WTC11 (cell line): ENCODE results near the gene ZDHHC14. TPM values are rescaled to one million over a fixed set of nuclear protein-coding genes. Genes with fewer than 3 reads are reported as not detected.
A peak's percentile ranks its signal among the peaks of the same experiment; 100 is the strongest.

Experiments used
- ATAC-seq: fragments of 200-7000 bp; cut with Tn5 transposase; 2 replicates; pipeline ENCODE4 v1.10.0; 2021; ENCODE audit warnings: mild to moderate bottlenecking, moderate library complexity
- CTCF ChIA-PET: fragments of 300-600 bp; sonication (Branson Sonifier 250); formaldehyde crosslinking; loops from one replicate; lab custom pipeline; 2021; ENCODE audit warnings: antibody characterized with exemption; lab: Charles Lee
- POLR2A ChIA-PET: fragments of 350-600 bp; sonication (Branson Sonifier 250); formaldehyde crosslinking; loops from one replicate; lab custom pipeline; 2021; ENCODE audit warnings: antibody characterized with exemption; lab: Charles Lee
- DNase-seq: peaks from one replicate; pipeline ENCODE4 v3.0.0; 2021; ENCODE audit warnings: low spot score
- H3K27ac Mint-ChIP-seq: 2 replicates; pipeline ENCODE4 v1.8.0; 2021; ENCODE audit warnings: mixed read lengths
- H3K27me3 Mint-ChIP-seq: 2 replicates; pipeline ENCODE4 v1.8.0; 2021; ENCODE audit warnings: low read depth, mild to moderate bottlenecking, moderate library complexity, mixed read lengths
- H3K36me3 Mint-ChIP-seq: 2 replicates; pipeline ENCODE4 v1.8.0; 2021; ENCODE audit warnings: mixed read lengths
- H3K4me1 Mint-ChIP-seq: 2 replicates; pipeline ENCODE4 v1.8.0; 2022; ENCODE audit warnings: mixed read lengths
- H3K4me3 Mint-ChIP-seq: 2 replicates; pipeline ENCODE4 v1.8.0; 2021; ENCODE audit warnings: mild to moderate bottlenecking, moderate library complexity, mixed read lengths
- H3K9me3 Mint-ChIP-seq: 2 replicates; pipeline ENCODE4 v1.8.0; 2021; ENCODE audit warnings: mixed read lengths
- GABPB1 ChIP-seq: sonication (generic); formaldehyde crosslinking; IDR thresholded peaks from 2 replicates; pipeline ENCODE4 v1.8.1; 2023; ENCODE audit warnings: mild to moderate bottlenecking, missing genetic modification reagents
- MAX ChIP-seq: sonication (generic); formaldehyde crosslinking; IDR thresholded peaks from 2 replicates; pipeline ENCODE4 v1.8.0; 2022; ENCODE audit warnings: mild to moderate bottlenecking, missing genetic modification reagents
- PRDM15 ChIP-seq: sonication (generic); formaldehyde crosslinking; IDR thresholded peaks from 2 replicates; pipeline ENCODE4 v1.8.0; 2022; ENCODE audit warnings: missing genetic modification reagents
- ZNF121 ChIP-seq: sonication (generic); formaldehyde crosslinking; IDR thresholded peaks from 2 replicates; pipeline ENCODE4 v1.8.0; 2023; ENCODE audit warnings: missing genetic modification reagents
- ZNF532 ChIP-seq: fragments of 250-450 bp; sonication (Bioruptor Pico); IDR thresholded peaks from 2 replicates; pipeline ENCODE4 v1.9.0; 2021; ENCODE audit warnings: mild to moderate bottlenecking, borderline replicate concordance
- total RNA-seq: library from RNA; stranded (reverse); gene quantifications from 3 replicates; pipeline ENCODE4 v1.2.3, GENCODE V29; 2021
- TF ChIP-seq, protein P1 (sequence below): sonication (generic); formaldehyde crosslinking; conservative IDR thresholded peaks from 2 replicates; pipeline ENCODE4 v1.8.1; 2023; ENCODE audit warnings: mild to moderate bottlenecking, low read depth, missing genetic modification reagents, moderate library complexity

The ZDHHC14 gene
- total RNA-seq, 1 experiment from 2014 or later, result 6.6 TPM

GRCh38 chr6:157534134-157534871 lies 153.3 kb downstream of the ZDHHC14 start:
- DNase-seq, result no peak
- H3K27me3 Mint-ChIP-seq, result no peaks in the 10 kb centered on the region
- H3K27ac Mint-ChIP-seq, result no peak overlapping the region
- ChIA-PET CTCF (interaction anchor here (1.0 to 1.7 kb wide), 5 partner anchors 12 to 222 kb away, joined by 3 to 7 read pairs (median 5); no protein-coding TSS in a partner anchor), POLR2A (no interaction called here)
- no peaks in the 10 kb centered on the region for H3K9me3 Mint-ChIP-seq
- no peak for TF ChIP-seq GABPB1
- TF ChIP-seq ZNF532 (CRISPR knock-in tag), result no peak
- TF ChIP-seq ZNF121 (CRISPR knock-in tag), result peak; percentile 93
- TF ChIP-seq, all 79 proteins: peak for 1
- Mint-ChIP-seq H3K4me3 (no peak overlapping the region), H3K4me1 (peaks cover 69% of the 10 kb centered on the region), H3K36me3 (no peaks in the 10 kb centered on the region)
- ATAC-seq, result no peak

- ChIA-PET POLR2A (no interaction called here), CTCF (interaction anchor here (1.2 to 1.7 kb wide), 2 partner anchors 11 to 17 kb away, joined by 4 to 5 read pairs; no protein-coding TSS in a partner anchor)
- no peak for DNase-seq
Measured at GRCh38 chr6:157534977-157535339, 154.0 kb downstream of the ZDHHC14 start.

GRCh38 chr6:157535340-157536222 lies 154.6 kb downstream of the ZDHHC14 start:
- ChIA-PET POLR2A (no interaction called here), CTCF (interaction anchor here (1.2 to 1.7 kb wide), 2 partner anchors 11 to 17 kb away, joined by 4 to 5 read pairs; no protein-coding TSS in a partner anchor)
- ATAC-seq, result no peak
- TF ChIP-seq PRDM15 (CRISPR knock-in tag) (no peak), GABPB1 (0 out of 2 replicates have a peak, but pooled peaks have one; percentile 11)
- Mint-ChIP-seq H3K27ac (peak overlapping the region; percentile 35), H3K9me3 (no peaks in the 10 kb centered on the region), H3K36me3 (no peaks in the 10 kb centered on the region), H3K27me3 (no peaks in the 10 kb centered on the region), H3K4me1 (peaks cover 69% of the 10 kb centered on the region), H3K4me3 (no peak overlapping the region)
- no peak for DNase-seq

More at GRCh38 chr6:157534977-157535339, 154.0 kb downstream of the ZDHHC14 start:
- no peak for ATAC-seq
- Mint-ChIP-seq H3K4me1 (peaks cover 72% of the 10 kb centered on the region), H3K36me3 (no peaks in the 10 kb centered on the region), H3K4me3 (no peak overlapping the region), H3K27me3 (no peaks in the 10 kb centered on the region), H3K9me3 (no peaks in the 10 kb centered on the region), H3K27ac (peak overlapping the region; percentile 35)
- TF ChIP-seq, protein P1, sequence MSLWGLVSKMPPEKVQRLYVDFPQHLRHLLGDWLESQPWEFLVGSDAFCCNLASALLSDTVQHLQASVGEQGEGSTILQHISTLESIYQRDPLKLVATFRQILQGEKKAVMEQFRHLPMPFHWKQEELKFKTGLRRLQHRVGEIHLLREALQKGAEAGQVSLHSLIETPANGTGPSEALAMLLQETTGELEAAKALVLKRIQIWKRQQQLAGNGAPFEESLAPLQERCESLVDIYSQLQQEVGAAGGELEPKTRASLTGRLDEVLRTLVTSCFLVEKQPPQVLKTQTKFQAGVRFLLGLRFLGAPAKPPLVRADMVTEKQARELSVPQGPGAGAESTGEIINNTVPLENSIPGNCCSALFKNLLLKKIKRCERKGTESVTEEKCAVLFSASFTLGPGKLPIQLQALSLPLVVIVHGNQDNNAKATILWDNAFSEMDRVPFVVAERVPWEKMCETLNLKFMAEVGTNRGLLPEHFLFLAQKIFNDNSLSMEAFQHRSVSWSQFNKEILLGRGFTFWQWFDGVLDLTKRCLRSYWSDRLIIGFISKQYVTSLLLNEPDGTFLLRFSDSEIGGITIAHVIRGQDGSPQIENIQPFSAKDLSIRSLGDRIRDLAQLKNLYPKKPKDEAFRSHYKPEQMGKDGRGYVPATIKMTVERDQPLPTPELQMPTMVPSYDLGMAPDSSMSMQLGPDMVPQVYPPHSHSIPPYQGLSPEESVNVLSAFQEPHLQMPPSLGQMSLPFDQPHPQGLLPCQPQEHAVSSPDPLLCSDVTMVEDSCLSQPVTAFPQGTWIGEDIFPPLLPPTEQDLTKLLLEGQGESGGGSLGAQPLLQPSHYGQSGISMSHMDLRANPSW (CRISPR knock-in tag), result no peak
- TF ChIP-seq MAX (CRISPR knock-in tag), result 0 out of 2 replicates have a peak, but pooled peaks have one; percentile 29
